Measurements from ENCODE around the gene AKAP13.

DNA sequence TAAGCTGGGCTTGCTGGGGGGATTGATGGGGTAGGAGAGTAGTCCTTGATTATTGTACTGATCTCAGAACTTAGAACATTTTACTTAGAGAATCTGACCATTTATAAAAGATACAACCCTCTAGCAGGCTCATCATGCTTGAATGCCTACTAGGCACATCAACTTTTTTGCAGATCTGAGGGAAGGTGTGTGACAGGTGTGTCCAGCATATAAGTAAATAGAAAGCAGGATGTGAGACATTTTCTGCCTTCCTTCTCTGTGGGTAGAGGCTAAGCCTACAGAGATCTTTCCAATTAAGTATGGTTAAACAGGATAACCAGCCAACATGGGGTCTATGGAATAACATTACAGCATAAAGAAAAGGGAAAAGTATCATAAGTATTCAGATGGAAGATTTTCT, 159.1 kb downstream of the AKAP13 start:
- TF ChIP-seq EGR1 (IDR thresholded peaks at IDR 0.05; ENCODE audit: borderline replicate concordance, low read depth, low read length) (no peak), CTCF (IDR thresholded peaks at IDR 0.05; ENCODE audit: control extremely low read depth in 1 of 3, insufficient read depth in 1 of 3, low read depth in 1 of 3, low read length in 3 of 3) (no peak), POLR2A (IDR thresholded peaks at IDR 0.05; ENCODE audit: control extremely low read depth in 1 of 2, low read depth in 2 of 2, low read length in 2 of 2) (no peak), GTF2F1 (IDR thresholded peaks at IDR 0.05; ENCODE audit: borderline replicate concordance, low read depth, low read length) (no peak), JUND (IDR thresholded peaks at IDR 0.05; ENCODE audit: low read length) (no peak), TAF7 (optimal IDR thresholded peaks at IDR 0.05; ENCODE audit: borderline replicate concordance, low read depth, low read length) (no peak), EP300 (IDR thresholded peaks at IDR 0.05; ENCODE audit: borderline replicate concordance in 1 of 2, low read depth in 2 of 2, low read length in 2 of 2) (no peak), KDM5A (IDR thresholded peaks at IDR 0.05; ENCODE audit: low read length) (no peak)

Data from H1 (cell line).